Activated CD8-positive, alpha-beta memory T cell treated with anti-CD3 and anti-CD28 coated beads, Interleukin-2, amount 50 U/mL, for 48 hours (primary cell): ENCODE data around the gene ZNF414.

Experiments used
- DNase-seq: peaks from one replicate; pipeline ENCODE4 v3.0.0-alpha.2; 2020

Gene ZNF414

DNA sequence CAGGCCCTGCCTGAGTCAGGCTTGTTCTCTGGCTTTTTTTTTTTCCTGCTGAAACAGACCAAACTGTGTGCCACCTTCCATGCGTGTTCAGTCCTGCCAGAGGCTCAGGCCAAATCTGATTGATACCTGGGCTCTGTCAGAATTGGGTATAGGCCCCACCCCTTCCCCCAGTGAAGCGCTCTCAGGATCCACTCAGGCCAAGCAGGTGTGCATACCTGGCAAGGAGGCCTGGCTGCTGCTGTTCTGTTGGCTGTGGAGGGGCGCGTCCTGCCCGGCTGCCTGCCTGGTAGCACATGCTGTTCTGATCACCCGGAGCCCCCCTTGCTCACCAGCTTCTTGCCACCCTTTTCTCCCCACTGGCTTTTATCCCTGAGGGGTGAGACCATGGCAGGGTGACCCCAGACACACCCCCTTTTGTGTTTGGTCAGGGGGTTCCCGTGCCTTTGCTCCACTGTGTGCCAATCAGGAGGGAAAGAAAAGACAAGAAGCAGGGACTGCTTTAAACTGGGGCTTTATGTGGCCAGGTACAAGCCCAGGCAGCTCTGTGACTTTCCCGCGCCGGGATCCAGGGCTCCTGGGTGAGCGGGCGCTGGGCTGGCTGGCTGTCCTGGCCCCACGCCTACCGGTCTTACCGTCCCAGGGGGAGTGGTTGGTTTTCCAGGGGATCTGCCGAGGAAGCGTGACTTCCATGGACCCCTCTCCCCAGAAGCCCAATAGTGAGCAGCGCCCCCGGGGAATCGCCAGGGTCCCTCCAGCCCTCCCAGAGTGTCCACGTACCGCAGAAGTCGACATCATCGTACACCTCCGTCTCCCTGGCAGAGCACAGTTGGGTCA, 24.2 kb downstream of the ZNF414 start:
- no peak for DNase-seq

DNA sequence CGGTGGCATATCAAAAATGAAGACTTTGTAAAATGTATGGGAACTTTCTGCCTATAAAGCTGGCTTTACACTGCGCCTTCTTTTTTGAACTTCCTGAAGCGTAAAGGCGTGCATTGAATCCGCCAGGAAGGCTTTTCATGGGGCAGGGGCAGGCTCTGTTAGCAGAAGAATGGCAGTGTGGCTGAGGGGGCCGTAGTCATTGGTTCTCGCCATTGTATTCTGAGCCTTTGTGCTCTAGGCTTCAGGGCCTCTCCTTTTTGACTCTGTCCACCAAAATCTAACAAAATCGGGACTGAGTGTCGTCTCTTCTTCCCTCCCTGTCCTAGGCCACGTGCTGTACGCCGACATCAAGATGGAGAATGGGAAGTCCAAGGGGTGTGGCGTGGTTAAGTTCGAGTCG, 25.6 kb downstream of the ZNF414 start:
- DNase-seq = no peak

DNA sequence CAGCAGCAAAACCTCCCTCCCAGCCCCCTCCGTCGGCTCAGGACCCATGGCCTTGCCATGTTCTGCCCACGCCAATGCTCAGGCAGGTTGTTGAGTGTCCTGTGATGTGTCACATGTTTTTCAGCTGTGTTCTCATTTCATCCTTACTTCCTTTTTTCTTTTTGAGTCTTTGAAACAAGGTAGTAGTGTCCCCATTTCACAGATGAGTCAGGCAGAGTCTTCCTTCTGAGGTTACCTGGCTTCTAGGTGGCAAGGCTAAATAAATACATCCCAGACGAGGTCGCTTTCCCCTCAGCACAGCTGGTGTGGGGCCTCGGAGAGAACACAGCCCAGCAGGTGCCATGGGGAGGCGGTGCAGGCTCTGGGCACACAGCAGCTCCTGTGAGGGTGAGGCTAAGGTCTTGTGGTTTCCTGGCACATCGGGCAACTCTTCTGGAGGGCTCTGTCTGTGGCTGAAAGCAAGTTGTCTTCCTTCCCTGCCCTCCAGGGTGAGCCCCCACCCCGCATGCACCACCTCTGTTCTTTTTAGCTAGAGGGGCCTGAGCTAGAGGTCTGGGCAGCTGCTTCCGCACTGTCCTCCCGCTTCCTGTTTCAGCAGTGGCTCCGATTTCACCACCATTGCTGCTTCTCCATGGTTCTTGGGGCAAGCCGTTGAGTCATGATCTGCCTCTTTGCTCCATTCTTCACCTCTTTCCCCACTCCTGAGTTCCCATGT, 26.7 kb downstream of the ZNF414 start:
- peak; percentile 74 for DNase-seq

DNA sequence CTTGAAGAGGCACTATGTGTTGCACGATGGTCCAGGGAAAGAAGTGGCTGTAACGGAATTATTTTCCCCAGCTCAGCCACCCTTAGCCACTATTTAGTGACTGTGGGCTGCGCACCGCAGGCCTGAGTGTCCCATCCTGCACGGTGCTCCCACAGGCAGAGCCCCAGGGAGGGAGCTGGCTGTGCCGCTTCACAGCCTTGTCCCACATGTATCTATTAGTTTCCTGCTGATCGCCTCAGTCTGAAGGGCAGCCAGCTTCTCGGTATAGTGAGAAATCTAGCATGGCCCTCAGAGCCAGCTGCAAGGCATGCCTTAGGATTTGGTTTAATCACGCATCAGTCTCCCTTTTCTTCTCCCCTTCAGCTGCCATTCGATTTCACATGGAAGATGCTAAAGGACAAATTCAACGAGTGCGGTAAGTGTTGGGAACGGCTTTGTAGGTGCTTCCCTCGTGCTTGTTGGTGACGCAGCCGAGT, 27.3 kb downstream of the ZNF414 start:
- no peak for DNase-seq

DNA sequence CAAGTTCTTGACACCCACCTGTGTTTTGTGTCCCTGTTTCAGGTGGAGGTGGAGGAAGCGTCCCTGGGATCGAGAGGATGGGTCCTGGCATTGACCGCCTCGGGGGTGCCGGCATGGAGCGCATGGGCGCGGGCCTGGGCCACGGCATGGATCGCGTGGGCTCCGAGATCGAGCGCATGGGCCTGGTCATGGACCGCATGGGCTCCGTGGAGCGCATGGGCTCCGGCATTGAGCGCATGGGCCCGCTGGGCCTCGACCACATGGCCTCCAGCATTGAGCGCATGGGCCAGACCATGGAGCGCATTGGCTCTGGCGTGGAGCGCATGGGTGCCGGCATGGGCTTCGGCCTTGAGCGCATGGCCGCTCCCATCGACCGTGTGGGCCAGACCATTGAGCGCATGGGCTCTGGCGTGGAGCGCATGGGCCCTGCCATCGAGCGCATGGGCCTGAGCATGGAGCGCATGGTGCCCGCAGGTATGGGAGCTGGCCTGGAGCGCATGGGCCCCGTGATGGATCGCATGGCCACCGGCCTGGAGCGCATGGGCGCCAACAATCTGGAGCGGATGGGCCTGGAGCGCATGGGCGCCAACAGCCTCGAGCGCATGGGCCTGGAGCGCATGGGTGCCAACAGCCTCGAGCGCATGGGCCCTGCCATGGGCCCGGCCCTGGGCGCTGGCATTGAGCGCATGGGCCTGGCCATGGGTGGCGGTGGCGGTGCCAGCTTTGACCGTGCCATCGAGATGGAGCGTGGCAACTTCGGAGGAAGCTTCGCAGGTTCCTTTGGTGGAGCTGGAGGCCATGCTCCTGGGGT, 28.2 kb downstream of the ZNF414 start:
- no peak for DNase-seq

DNA sequence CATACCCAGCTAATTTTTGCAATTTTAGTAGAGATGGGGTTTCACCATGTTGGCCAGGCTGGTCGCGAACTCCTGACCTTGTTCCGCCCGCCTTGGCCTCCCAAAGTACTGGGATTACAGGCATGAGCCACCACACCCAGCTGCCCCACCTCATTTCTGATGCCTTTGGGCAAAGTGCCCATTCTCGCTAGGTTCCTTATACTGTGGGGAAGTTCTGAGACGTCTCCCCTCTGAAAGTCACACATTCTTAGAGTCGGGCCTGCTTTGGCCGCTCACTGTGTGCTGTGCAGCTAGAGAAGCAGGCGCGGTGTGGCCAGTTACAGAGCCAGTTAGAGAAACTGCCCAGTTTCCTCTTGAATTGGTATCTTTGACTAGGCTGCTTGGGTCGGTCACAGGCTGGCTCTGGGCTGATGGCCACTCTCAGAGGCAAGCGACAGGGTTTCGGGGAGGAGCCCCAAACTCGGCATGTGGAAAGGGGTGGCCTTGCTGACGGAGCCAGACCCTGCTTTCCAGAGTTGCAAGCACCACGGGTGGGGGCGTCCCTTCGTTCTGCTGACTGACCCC, 29.6 kb downstream of the ZNF414 start:
- DNase-seq = no peak

DNA sequence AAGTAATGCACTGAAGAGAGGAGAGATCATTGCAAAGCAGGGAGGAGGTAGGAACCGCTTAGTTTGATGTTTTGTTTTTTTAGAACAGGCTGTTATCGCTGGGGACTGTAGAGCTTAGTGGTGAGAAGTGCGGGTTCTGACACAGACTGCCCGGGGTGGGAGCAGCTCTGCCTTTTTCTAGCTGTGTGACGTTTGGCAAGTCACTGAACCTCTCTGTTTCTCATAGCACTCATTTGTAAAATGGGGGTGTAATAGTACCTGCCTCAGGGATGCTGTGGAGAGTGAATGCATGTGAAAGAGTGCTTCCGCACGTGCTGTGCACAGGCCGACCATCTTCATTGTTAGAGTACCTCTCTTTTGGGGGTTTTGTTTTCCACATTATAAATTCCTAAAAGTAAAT, 30.8 kb downstream of the ZNF414 start:
- DNase-seq = no peak

DNA sequence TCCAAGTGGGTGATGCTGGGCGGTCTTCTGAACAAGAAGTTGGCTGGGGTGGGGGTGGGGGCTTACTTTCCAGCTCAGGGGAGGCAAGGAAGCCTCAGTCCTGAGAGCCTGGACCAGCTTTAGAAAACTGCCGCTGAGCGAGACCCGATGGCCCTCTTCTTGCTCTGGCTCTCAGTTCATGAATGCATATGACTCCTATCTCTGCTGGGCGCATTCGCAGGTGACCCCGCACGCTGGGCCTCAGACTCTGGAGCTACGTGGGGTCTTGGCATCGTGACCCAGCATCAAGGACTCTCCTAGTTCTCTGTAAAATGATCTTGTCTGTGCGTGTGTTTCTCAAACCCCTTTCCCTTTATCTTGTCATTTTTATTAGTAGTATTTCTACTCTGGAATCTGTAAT, 31.3 kb downstream of the ZNF414 start:
- DNase-seq = no peak

DNA sequence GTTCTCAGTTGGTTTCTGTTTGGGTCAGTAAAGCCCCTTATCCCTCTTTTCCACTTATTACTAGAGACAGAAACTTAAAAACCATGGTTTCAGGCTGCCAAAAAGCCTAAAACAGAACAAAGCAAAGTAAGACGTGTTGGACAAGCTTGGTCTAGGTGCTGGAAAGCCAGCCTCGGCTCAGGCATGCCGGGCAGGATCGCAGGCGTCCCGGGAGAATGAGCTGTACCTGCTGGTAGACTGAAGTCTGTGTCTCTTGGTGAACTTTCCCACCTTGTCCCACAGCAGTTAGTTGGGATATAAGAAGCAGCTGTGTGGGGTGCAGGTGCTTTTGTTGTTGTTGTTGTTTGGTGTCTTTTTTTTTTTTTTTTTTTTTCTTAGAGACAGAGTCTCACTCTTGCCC, 32.4 kb downstream of the ZNF414 start:
- DNase-seq = no peak

DNA sequence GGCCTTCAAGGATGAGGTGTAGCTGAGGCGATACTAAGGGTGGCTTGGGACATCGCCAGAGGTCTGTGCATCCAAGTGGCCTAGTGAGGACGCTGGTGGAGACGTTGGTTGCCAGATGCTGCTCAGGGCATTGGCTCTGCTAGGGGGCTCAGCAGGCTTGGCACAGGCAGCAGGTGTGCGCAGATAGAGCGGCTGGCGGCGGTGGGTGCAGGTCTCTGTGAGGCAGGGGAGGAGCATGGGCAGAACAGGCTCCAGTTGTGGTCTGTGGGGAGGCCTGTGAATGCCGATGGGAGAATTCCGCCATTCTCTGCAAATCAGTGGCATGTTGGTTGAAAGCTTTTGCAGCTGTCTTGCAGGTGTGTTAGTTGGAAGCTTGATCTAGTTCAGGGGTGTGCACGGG, 32.8 kb downstream of the ZNF414 start:
- no peak for DNase-seq

DNA sequence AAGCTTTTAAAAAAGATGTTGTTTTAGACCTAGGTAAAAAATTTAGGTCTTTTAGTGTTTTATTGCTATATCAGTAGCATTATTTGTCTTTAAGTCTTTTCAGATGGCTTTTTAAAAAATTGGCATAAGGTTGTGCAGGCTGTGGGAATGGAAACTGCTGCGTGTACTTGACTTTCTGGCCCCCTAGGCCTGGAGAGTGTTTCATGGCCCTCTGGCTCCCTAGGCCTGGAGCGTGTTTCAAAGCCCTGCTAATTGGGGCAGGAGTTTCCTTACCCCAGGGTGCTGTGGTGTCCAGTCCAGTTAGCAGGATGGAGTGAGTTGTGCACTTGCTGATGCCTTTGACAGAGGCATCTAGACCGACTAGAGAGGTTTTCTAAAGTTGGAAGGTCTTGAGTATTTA, 35.4 kb downstream of the ZNF414 start:
- no peak for DNase-seq

DNA sequence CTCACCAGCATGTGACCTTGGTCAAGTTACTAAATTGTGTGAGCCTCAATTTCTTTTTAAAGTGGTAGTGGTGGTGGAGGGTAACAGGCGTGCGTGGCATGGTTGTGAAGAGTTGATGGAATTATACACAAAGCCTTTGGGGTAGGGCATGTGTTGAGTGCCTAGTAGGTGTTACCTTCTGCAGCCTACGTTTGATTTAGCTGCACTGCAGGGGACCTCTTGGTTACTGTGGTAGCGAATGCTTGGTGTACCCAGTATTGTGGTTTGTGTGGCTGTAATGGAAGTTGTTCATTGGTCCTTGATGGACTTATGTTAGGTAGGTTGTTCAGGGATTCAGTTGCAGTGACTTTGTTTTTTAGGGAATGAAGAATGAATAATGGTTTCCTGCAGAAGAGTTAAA, 36.1 kb downstream of the ZNF414 start:
- DNase-seq = no peak

DNA sequence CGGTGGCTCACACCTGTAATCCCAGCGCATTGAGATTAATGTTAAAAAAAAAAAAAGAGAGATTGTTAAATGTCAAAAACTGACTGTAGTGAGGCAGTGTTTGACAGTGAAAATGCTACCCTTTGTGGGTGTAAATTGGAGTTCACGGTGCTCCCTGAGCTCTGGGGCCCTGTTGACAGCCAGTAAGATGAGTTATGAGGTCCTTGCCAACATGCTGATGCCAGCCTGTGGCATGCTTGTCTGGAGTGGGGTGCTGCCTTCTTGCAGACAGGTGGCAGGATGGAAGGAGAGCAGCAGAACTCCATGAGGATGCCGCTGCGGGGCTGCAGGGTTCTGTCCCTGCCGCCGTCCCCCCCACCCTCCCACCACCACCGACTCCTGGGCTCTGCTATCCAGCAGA, 37.4 kb downstream of the ZNF414 start:
- no peak for DNase-seq

DNA sequence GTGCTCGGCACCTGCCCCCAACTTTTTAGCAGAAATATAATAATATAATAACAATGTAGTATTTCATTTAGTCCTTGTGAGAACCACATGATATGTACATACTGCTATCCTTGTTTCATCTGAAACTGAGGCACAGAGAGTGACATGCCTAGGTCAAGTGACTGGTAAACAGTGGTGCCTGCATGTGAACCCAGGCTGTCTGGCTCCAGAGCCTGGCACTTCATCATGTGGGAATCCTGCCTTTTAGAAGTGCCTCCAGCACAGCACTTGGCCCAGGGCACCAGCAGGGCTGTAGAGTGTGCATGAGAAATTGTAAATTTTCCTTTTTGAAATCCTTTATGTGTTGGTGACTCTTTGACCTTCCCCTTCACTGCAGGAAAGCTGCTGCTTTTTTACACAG, 39.0 kb downstream of the ZNF414 start:
- DNase-seq = no peak

DNA sequence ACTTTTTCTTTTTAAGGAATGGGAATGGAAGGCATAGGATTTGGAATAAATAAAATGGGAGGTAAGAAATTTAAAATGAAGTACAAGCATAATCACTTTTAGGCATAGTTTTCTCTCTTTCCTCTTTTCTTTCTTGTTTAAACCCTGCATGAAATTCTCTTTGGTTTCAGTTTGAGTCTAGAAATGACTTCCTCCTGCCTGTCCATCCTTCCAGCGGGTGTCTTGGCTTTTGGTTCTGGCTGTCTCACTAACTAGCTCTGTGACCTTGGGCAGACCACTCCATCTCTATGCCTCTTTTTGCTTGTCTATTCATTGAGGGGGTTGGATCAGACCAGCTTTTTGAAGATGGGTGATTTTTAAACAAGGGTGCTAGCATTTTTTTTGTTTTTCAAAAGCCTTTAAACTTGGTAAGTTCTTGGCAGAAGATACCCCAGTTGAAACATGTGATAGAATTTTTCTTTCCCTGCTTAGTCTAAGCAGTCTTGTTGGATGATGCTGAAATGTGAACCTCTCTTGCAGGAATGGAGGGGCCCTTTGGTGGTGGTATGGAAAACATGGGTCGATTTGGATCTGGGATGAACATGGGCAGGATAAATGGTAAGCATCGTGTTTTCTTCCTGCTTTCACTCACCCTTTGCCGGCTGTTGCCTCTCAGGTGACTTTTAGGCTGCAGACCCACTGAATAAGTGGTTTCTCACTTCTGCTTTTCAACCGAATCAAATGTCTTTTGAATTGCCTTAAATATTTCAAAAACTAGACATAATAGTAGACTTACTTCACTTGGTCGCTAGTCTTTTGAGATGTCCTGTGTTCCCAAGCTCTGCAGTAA, 40.1 kb downstream of the ZNF414 start:
- no peak for DNase-seq

DNA sequence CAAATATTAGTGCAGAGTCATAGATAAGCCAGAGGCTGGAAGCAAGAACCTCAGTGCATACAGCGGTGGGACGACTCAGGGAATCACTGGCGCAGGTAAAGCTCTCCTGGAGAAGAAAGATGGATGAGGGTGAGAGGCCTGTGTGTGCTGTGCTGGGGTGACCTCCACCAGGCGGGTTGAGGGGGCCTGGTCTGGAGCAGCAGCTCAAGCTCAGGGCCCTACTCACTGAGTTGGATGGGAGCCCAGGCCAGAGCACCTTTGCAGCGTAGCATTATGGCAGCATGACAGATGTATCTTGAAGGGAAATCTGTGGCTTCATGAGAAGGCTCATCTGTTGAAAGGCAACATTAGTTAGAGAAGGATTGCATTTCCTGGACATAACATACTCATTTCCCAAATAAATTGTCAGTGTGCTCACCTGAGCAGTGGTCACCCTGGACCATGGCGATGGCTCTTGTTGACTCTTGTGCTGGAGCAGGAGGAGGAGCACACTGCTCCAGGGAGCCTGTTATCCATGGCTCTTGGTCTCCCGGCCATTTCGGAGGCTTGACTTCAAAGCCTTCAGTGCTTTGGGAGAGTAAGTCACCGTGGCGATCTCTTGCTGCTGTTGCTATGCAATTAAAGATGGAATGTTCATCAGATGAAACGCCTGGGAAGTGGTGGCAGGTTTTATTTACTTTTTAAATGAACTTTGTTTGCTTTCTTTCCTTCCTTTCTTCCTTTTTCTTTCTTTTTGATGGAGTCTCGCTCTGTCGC, 44.2 kb downstream of the ZNF414 start:
- no peak for DNase-seq

DNA sequence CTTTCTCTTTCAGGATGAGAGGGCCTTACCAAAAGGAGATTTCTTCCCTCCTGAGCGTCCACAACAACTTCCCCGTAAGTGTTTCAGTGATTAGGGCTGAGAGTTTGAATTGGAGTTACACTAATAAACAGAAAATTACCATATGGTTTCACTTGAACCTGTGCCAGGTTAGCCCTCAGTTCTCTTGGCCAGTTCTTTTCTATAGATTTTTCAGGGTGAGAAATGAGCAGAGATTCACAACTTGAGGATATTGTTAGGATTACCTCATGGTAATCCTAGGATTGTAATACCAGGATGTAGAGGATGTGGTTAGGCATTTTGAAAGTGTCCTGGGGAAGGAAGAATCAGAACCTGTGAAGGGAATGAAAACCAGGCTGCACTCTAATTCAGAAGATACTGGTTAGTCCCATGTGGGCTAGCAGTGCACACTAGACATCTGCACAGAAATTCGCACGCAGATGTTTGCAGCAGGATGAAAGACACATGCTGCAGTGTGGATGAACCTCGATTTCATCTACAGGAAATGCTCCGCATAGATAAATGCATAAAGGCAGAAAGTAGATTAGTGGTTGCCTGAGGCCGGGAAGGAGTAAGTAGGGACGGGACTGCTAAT, 45.1 kb downstream of the ZNF414 start:
- no peak for DNase-seq

DNA sequence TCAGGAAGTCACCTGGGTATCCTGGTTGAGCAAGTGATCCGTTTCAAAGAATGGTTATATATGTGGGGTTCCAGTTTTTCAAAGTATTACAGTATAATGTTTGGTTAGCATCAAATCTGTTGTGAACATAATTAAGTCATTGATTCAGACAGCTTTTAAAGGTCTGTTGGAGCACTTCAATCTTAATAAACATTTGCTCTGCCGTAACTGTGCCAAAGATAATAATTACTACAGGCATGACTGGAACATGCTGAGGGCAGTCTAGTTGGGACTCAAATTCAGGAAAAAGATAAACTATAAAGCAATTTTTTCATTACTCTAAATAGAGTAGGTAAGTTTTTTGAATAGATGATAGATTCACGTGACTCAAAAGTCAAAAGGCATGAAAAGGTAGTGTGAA, 45.8 kb downstream of the ZNF414 start:
- no peak for DNase-seq

DNA sequence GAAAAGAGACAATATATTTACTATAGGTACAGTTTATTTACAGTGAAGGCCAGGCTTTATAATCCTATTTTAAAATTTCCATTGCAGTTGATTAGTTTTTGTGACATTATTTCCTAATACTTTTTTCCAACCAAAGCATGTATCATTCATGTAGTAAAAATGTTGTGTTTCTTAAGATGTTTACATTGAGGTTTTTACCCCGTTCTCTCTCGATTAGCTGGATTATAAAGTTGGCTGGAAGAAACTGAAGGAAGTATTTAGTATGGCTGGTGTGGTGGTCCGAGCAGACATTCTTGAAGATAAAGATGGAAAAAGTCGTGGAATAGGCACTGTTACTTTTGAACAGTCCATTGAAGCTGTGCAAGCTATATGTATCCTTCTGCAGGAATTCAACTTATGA, 47.9 kb downstream of the ZNF414 start:
- DNase-seq = no peak

DNA sequence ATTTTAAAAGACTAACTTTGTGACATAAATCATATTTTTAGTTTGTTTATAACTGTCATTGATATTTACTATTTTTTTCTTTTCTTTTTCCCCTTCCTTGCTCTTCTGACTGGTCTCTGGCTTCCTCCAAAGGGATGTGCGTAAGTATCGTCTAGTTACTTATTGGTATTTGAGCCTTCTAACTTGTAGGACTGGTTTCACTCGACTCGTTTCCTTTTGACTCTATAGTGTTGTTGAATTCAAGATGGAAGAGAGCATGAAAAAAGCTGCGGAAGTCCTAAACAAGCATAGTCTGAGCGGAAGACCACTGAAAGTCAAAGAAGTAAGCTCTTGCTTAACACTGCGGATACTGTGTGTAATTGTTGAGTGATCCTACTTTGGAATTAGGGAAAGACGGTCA, 50.6 kb downstream of the ZNF414 start:
- no peak for DNase-seq

DNA sequence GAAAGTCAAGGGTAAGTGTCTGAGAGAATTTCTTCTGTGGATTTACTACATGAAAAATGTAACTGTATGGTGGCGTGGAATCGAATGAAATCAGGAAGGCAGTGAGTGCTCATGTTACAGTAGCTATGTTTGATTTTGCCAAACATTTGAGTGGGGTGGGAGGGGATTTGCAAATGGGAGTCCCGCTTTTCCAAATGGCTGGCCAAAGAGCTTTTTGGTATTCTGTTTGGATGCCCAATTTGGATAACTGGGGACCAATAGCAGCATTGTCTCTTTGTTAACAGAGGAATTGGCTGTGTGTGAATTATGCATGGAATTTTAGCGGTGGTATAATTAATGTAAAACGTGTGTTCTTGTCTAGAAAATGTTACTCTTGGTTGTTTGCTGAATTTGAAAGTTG, 51.4 kb downstream of the ZNF414 start:
- no peak for DNase-seq
